HG03060 (cell line): ENCODE data around the gene KIF4A.

ENCODE experiments used
- ATAC-seq: cut with Tn5 transposase; IDR thresholded peaks from one replicate; pipeline ENCODE4 v1.9.1; 2021; ENCODE audit warnings: low read depth, moderate number of reproducible peaks; ENCODE audit not compliant: unreplicated experiment

Gene KIF4A

GRCh38 chrX:70464051-70464450 is 174.1 kb downstream of the KIF4A start:
- ATAC-seq: no peak

GRCh38 chrX:70466968-70467367 is 177.1 kb downstream of the KIF4A start:
- no peak for ATAC-seq

- ATAC-seq: no peak
Measured at GRCh38 chrX:70468709-70469108, 178.8 kb downstream of the KIF4A start.
